ENCODE measurements around the gene TMEM61. TPM values are rescaled to one million over a fixed set of nuclear protein-coding genes. Genes with fewer than 3 reads are reported as not detected.

TMEM61 gene
- total and polyA plus RNA-seq, 2 experiments from 2014 or later = 0.22 to 0.90 TPM

- peak overlapping the region; percentile 96 for H3K4me2 ChIP-seq
- H3K9me3 ChIP-seq (ENCODE audit: low read depth) = no peaks in the 10 kb centered on the region
- H3K4me3 ChIP-seq = no peak overlapping the region
- 46% methylated on average over 5 of the region's 5 CpGs for WGBS (ENCODE audit: low lambda C conversion rate, missing lambda C conversion rate)
- peaks cover 8% of the 10 kb centered on the region for H4K20me1 ChIP-seq (ENCODE audit: insufficient read depth, poor library complexity, severe bottlenecking)
- H3K27me3 ChIP-seq = peaks cover 32% of the 10 kb centered on the region
- H3K4me1 ChIP-seq (ENCODE audit: insufficient read depth) = no peaks in the 10 kb centered on the region
- no peaks in the 10 kb centered on the region for H3K36me3 ChIP-seq (replicated peaks; ENCODE audit: insufficient read depth, low read depth)
- peaks cover 28% of the 10 kb centered on the region for H3K79me2 ChIP-seq
- no peak for TF ChIP-seq EZH2phosphoT487 (IDR thresholded peaks at IDR 0.05; ENCODE audit: low read depth, severe bottlenecking, unreplicated experiment)
- no peak for TF ChIP-seq CTCF (IDR thresholded peaks at IDR 0.05; ENCODE audit: poor library complexity)
- TF ChIP-seq EZH2 (IDR thresholded peaks at IDR 0.05; ENCODE audit: borderline replicate concordance) = no peak
- no peak for DNase-seq (ENCODE audit: low spot score)
- H2AFZ ChIP-seq = no peak overlapping the region
- H3K9me2 ChIP-seq (replicated peaks; ENCODE audit: insufficient read depth) = no peaks in the 10 kb centered on the region
- H3K27ac ChIP-seq = no peak overlapping the region
Measured at GRCh38 chr1:55040933-55041494, 60.6 kb downstream of the TMEM61 start.

- peaks cover 28% of the 10 kb centered on the region for H3K27me3 ChIP-seq
- 83% methylated on average over 3 of the region's 3 CpGs for WGBS (ENCODE audit: low lambda C conversion rate, missing lambda C conversion rate)
- TF ChIP-seq EZH2phosphoT487 (IDR thresholded peaks at IDR 0.05; ENCODE audit: low read depth, severe bottlenecking, unreplicated experiment) = no peak
- TF ChIP-seq EZH2 (IDR thresholded peaks at IDR 0.05; ENCODE audit: borderline replicate concordance) = no peak
- no peak for TF ChIP-seq CTCF (IDR thresholded peaks at IDR 0.05; ENCODE audit: poor library complexity)
- no peaks in the 10 kb centered on the region for H3K4me1 ChIP-seq (ENCODE audit: insufficient read depth)
- no peaks in the 10 kb centered on the region for H3K9me2 ChIP-seq (replicated peaks; ENCODE audit: insufficient read depth)
- peaks cover 8% of the 10 kb centered on the region for H4K20me1 ChIP-seq (ENCODE audit: insufficient read depth, poor library complexity, severe bottlenecking)
- H3K9me3 ChIP-seq (ENCODE audit: low read depth) = no peaks in the 10 kb centered on the region
- no peak overlapping the region for H3K4me3 ChIP-seq
- no peak for DNase-seq (ENCODE audit: low spot score)
- H2AFZ ChIP-seq = no peak overlapping the region
- no peaks in the 10 kb centered on the region for H3K36me3 ChIP-seq (replicated peaks; ENCODE audit: insufficient read depth, low read depth)
- H3K79me2 ChIP-seq = peaks cover 28% of the 10 kb centered on the region
- H3K27ac ChIP-seq = no peak overlapping the region
- peak overlapping the region; percentile 96 for H3K4me2 ChIP-seq
Measured at GRCh38 chr1:55041613-55042012, 61.2 kb downstream of the TMEM61 start.

Other genes starting within 250 kb of the TMEM61 start
- gene PARS2, start 216.1 kb upstream of the TMEM61 start, total RNA-seq = 4.8 and 5.3 TPM in 2 replicates
- gene PARS2, start 216.1 kb upstream of the TMEM61 start, polyA plus RNA-seq = 4.1 and 9.3 TPM in 2 replicates
- gene TTC22, start 179.3 kb upstream of the TMEM61 start, total RNA-seq = 8.1 and 8.5 TPM in 2 replicates
- 7.8 and 9.0 TPM in 2 replicates for gene TTC22, start 179.3 kb upstream of the TMEM61 start, polyA plus RNA-seq
- 282 and 297 TPM in 2 replicates for gene DHCR24, start 93.4 kb upstream of the TMEM61 start, total RNA-seq
- 242 and 318 TPM in 2 replicates for gene DHCR24, start 93.4 kb upstream of the TMEM61 start, polyA plus RNA-seq
- 0.23 TPM in 1 of 2 replicates, not detected in the other for gene BSND, start 18.3 kb downstream of the TMEM61 start, total RNA-seq
- gene BSND, start 18.3 kb downstream of the TMEM61 start, polyA plus RNA-seq = 0.18 and 0.21 TPM in 2 replicates
- gene PCSK9, start 58.9 kb downstream of the TMEM61 start, total RNA-seq = 20.3 and 23.5 TPM in 2 replicates
- gene PCSK9, start 58.9 kb downstream of the TMEM61 start, polyA plus RNA-seq = 23.5 and 31.4 TPM in 2 replicates
- 41.9 and 45.2 TPM in 2 replicates for gene USP24, start 234.7 kb downstream of the TMEM61 start, total RNA-seq
- gene USP24, start 234.7 kb downstream of the TMEM61 start, polyA plus RNA-seq = 9.3 and 10.8 TPM in 2 replicates

Data from hepatocyte (in vitro differentiated cells).